Keratinocyte (primary cell): ENCODE data around the gene USH2A. TPM values are rescaled to one million over a fixed set of nuclear protein-coding genes. Genes with fewer than 3 reads are reported as not detected.

Source experiments
- DNase-seq: peaks from one replicate; pipeline ENCODE4 v3.0.0-alpha.2; 2011; ENCODE audit warnings: low read depth, missing footprints, low spot score
- FAIRE-seq: peaks from 2 replicates; lab custom pipeline; 2011; peaks lifted over from hg19 to GRCh38; lab: Jason Lieb, UNC
- H2AFZ ChIP-seq: 2 replicates; pipeline ENCODE4 v1.6.0; 2012; ENCODE audit warnings: low read length, control low read depth, inconsistent platforms; ENCODE audit not compliant: control insufficient read depth
- H3K27ac ChIP-seq: 2 replicates; pipeline ENCODE4 v1.5.1; 2011; ENCODE audit warnings: low read length; ENCODE audit not compliant: control insufficient read depth, insufficient read depth
- H3K27me3 ChIP-seq: 3 replicates; pipeline ENCODE4 v1.6.0; 2011; ENCODE audit warnings: low read length; ENCODE audit not compliant: control insufficient read depth, insufficient read depth; ENCODE audit errors: extremely low read depth
- H3K36me3 ChIP-seq, 2 experiments: 2 replicates in 1 of 2; 3 replicates in 1 of 2; pipeline ENCODE4 v1.5.1; 2011; ENCODE audit warnings: low read length in 2 of 2, mild to moderate bottlenecking in 1 of 2; ENCODE audit not compliant: control insufficient read depth in 2 of 2, insufficient read depth in 2 of 2; ENCODE audit errors: extremely low read depth in 1 of 2
- H3K4me1 ChIP-seq: 3 replicates; pipeline ENCODE4 v1.5.1; 2011; ENCODE audit warnings: low read length; ENCODE audit not compliant: control insufficient read depth, insufficient read depth; ENCODE audit errors: extremely low read depth
- H3K4me2 ChIP-seq: 3 replicates; pipeline ENCODE4 v1.6.0; 2011; ENCODE audit warnings: low read depth, low read length; ENCODE audit not compliant: control insufficient read depth, insufficient read depth; ENCODE audit errors: extremely low read depth
- H3K4me3 ChIP-seq, 3 experiments: fragments of 200-600 bp in 1 of 3; sonication (generic) in 1 of 3; 2 replicates in 2 of 3; 3 replicates in 1 of 3; pipeline ENCODE4 v1.5.1; 2011 to 2016; ENCODE audit warnings: low read length in 3 of 3, mild to moderate bottlenecking in 3 of 3, control low read depth in 2 of 3, inconsistent platforms in 1 of 3, low read depth in 1 of 3, mixed read lengths in 1 of 3, mixed run types in 1 of 3, moderate library complexity in 1 of 3; ENCODE audit not compliant: control insufficient read depth in 2 of 3, insufficient read depth in 2 of 3; ENCODE audit errors: extremely low read depth in 1 of 3
- H3K79me2 ChIP-seq: 2 replicates; pipeline ENCODE4 v1.6.0; 2012; ENCODE audit warnings: low read length; ENCODE audit not compliant: control insufficient read depth, insufficient read depth
- H3K9ac ChIP-seq: 3 replicates; pipeline ENCODE4 v1.6.0; 2011; ENCODE audit warnings: low read length; ENCODE audit not compliant: control insufficient read depth, insufficient read depth; ENCODE audit errors: extremely low read depth
- H3K9me1 ChIP-seq: 3 replicates; pipeline ENCODE4 v1.6.0; 2011; ENCODE audit warnings: low read length; ENCODE audit not compliant: control insufficient read depth, insufficient read depth; ENCODE audit errors: extremely low read depth
- H3K9me3 ChIP-seq: 2 replicates; pipeline ENCODE4 v1.5.1; 2012; ENCODE audit warnings: low read depth, low read length; ENCODE audit not compliant: control insufficient read depth
- H4K20me1 ChIP-seq: 3 replicates; pipeline ENCODE4 v1.6.0; 2011; ENCODE audit warnings: low read length; ENCODE audit not compliant: control insufficient read depth, insufficient read depth; ENCODE audit errors: extremely low read depth
- CTCF ChIP-seq, 3 experiments: IDR thresholded peaks in 1 of 3; conservative IDR thresholded peaks in 1 of 3; optimal IDR thresholded peaks in 1 of 3; 2 replicates in 2 of 3; 3 replicates in 1 of 3; pipeline versions ENCODE3 to v1.5.1; 2011; ENCODE audit warnings: low read length in 3 of 3, mild to moderate bottlenecking in 3 of 3, moderate library complexity in 2 of 3, control low read depth in 1 of 3, inconsistent platforms in 1 of 3; ENCODE audit not compliant: insufficient read depth in 2 of 3; ENCODE audit errors: extremely low read depth in 1 of 3
- EZH2 ChIP-seq: IDR thresholded peaks from one replicate; pipeline ENCODE4 v1.6.1; 2012; ENCODE audit warnings: inconsistent platforms, mild to moderate bottlenecking, low read length, moderate library complexity
- dilution Hi-C: fragments of 300-500 bp; cut with MboI; formaldehyde crosslinking; loops from one replicate; pipeline ENCODE4 v1.7.0; 2020; ENCODE audit warnings: low sequenced_read_pairs; ENCODE audit not compliant: extremely low pct_ligation_motif_present
- polyA plus RNA-seq, 5 experiments: library from polyadenylated mRNA; depleted of rRNA in 3 of 5; stranded (reverse) in 3 of 5; stranded (forward) in 1 of 5; unstranded in 1 of 5; fragments of >200 nt; gene quantifications; 1 replicate in 1 of 5; 2 replicates in 3 of 5; 3 replicates in 1 of 5; pipeline versions ENCODE4 v1.2.1 to v1.2.3, GENCODE V29; 2011 to 2012; ENCODE audit warnings: missing spikeins in 2 of 5, low read depth in 1 of 5, low replicate concordance in 1 of 5

The USH2A gene
- polyA plus RNA-seq, 1 donor (not counting 4 experiments of a cell fraction or from before 2014, with no cell fraction given), result not detected

GRCh38 chr1:215905493-215906115 lies 517.6 kb downstream of the USH2A start:
- no peak overlapping the region for H3K4me3 ChIP-seq
- no peaks in the 10 kb centered on the region for H3K4me1 ChIP-seq
- no peak overlapping the region for H2AFZ ChIP-seq
- DNase-seq (no peak), FAIRE-seq (no peak)
- TF ChIP-seq CTCF (optimal IDR thresholded peaks at IDR 0.05 in 1 of 3, IDR thresholded peaks at IDR 0.05 in 1 of 3, conservative IDR thresholded peaks at IDR 0.05 in 1 of 3; ENCODE audit: extremely low read depth in 1 of 3, insufficient read depth in 2 of 3, low read length in 3 of 3), result no peak
- no peak for TF ChIP-seq EZH2
- no peaks in the 10 kb centered on the region for H4K20me1 ChIP-seq
- no peaks in the 10 kb centered on the region for H3K79me2 ChIP-seq
- H3K9me3 ChIP-seq, result no peaks in the 10 kb centered on the region
- H3K9me1 ChIP-seq, result no peaks in the 10 kb centered on the region
- H3K9ac ChIP-seq, result no peak overlapping the region
- no peak overlapping the region for H3K27ac ChIP-seq
- dilution Hi-C loops, result no loop called here
- no peaks in the 10 kb centered on the region for H3K27me3 ChIP-seq
- H3K4me2 ChIP-seq, result no peak overlapping the region
- no peaks in the 10 kb centered on the region for H3K36me3 ChIP-seq

- Histone ChIP-seq H3K27ac (no peak overlapping the region), H3K4me2 (no peak overlapping the region), H3K9me1 (no peaks in the 10 kb centered on the region), H4K20me1 (no peaks in the 10 kb centered on the region), H3K9me3 (no peaks in the 10 kb centered on the region), H3K4me1 (no peaks in the 10 kb centered on the region), H3K79me2 (no peaks in the 10 kb centered on the region), H3K9ac (no peak overlapping the region), H2AFZ (no peak overlapping the region), H3K27me3 (no peaks in the 10 kb centered on the region), H3K4me3 (no peak overlapping the region), H3K36me3 (no peaks in the 10 kb centered on the region)
- dilution Hi-C loops, result no loop called here
- TF ChIP-seq CTCF (optimal IDR thresholded peaks at IDR 0.05 in 1 of 3, IDR thresholded peaks at IDR 0.05 in 1 of 3, conservative IDR thresholded peaks at IDR 0.05 in 1 of 3; ENCODE audit: extremely low read depth in 1 of 3, insufficient read depth in 2 of 3, low read length in 3 of 3) (no peak), EZH2 (no peak)
- DNase-seq (no peak), FAIRE-seq (no peak)
Measured at GRCh38 chr1:215900684-215901083, 522.6 kb downstream of the USH2A start.
